Central memory CD4-positive, alpha-beta T cell (primary cell): ENCODE measurements around the gene GABRE.

Experiments
- DNase-seq: peaks from one replicate; pipeline ENCODE4 v3.0.0; 2022
- total RNA-seq, 3 experiments: gene quantifications; one replicate each; lab custom pipeline; 2026; lab: John Stamatoyannopoulos, UW

The GABRE gene
- total RNA-seq: 0 reads per million in 3 experiments

DNA sequence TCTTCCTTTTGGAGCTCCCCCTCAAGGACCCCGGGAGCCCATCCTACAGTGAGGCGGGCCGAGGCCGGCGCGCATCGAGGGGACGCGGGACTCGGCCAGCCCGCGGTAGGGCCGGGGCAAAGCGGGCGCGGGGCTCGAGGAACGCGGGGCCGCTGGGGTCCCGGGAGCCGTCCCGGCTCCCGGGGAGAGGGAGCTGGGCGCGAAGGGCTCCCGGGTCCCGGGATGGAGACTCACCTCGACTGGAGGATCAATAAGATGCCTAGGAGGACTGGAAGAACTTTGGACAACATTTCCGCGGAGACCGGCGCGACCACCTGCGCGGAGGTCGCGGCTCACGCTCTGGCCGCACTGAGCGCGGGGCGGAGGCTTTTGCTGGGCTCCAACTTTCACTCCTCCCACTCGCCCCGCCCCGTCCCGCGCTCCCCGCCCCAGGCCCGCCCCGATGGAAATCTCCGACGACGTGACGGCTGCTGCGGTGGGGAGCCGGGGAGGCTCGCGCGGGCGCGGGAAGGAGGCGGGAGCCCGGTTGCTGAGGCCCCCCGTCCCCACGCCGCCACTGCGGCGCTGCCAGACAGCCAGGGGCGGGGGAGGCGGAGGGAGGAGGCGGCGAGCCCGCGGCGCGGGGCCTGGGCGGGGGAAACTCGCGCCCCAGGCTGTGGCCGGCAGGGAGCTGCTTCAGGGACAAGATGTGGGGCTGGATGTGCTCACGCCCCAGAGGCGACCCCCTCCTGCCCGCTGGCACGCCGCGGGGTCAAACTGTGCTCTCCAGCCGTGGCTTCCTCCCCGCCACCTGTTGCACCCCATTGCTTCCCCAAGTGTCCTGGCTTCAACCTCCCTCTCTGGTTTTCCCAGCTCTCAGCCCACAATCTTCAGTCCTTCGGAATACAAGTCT, at the start of gene GABRE:
TSS of gene GABRE (minus strand) at position 341 of the 892 bp plus-strand sequence. CDS start at position 290, 51 bp downstream.
- no peak for DNase-seq

DNA sequence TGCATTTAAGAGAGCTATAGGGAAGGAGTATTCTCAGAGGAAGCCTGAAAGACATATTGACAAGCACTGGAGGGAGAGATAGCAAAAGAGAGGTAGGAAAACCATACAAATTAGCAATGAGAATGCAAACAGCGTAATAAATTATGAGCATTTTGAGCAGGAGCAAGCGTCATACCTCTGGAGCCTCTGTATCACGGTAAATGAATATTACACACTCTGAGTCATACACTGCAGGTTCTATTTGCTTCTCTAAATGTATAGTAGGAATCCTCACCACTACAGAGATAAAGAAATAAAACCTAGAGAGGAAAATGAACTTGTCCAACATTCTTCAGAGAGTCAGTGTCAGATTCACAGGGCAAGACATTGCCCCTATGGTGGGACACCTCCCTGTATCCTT, 46.4 kb upstream of the GABRE start:
- DNase-seq: no peak

DNA sequence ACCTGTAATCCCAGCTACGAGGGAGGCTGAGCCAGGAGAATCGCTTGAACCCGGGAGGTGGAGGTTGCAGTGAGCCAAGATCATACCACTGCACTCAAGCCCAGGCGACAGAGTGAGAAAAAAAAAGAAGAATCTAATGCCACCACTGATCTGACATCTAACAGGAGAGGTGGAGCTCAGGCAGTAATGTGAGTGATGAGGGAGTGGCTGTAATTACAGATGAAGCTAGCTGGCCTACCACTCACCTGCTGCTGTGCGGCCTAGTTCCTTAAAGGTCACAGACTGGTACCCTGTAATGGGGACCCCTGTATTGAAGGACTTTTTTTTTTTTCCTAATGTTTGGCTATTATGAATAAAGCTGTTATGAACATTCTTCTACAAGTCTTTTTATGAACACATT, 25.3 kb upstream of the GABRE start:
- no peak for DNase-seq

GRCh38 chrX:151997539-151997938, 23.1 kb upstream of the GABRE start:
- DNase-seq: no peak

- no peak for DNase-seq
These were observed 21.9 kb upstream of the GABRE start for GRCh38 chrX:151996347-151996746.

GRCh38 chrX:151994476-151994875, 20.0 kb upstream of the GABRE start:
- no peak for DNase-seq

DNA sequence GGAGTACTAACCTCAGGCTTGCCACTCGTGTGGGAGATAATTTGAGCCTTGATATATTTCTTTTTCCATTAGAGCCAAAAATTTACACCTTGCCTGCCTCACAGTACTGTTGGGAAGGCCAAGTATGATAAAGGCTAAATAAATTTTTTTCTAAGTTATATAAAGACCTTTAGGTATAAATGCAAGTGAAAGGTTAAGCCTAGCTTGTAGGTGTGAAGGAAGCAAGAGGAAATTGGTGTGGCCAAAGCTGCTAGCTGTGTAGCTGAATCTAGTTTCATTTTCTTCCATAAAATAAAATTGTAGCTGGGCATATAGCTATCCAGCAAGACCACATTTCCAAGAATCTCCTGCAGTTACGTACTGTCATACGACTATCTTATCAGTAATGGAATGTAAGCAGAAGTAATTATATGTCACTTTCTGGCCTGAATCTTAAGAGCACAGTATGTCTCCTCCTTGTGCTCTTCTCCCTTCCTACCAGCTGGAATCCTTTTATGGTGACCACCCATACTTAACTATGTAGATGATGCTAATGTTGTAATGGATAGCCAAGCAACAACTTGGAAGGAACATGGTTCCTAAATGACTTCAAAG, 14.3 kb upstream of the GABRE start:
- no peak for DNase-seq

DNA sequence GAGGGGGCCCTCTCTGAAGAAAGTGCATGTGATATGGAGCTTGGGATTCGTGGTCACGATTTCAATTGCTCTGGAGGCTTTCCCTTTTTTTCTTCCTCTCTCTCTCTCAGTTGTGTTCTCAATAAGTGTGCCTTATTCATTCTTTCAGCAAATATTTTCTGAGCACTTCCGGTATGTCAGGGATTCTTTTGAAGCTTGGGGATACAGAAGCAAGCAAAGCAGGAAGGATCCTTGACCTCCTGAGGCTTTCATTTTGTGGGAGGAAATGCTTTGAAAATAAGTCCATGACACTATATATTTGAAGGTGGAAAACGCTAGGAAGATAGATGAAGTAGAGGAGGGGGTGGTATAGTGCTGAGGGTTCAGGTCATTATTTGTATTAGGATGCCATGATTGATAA, 12.6 kb upstream of the GABRE start:
- no peak for DNase-seq

DNA sequence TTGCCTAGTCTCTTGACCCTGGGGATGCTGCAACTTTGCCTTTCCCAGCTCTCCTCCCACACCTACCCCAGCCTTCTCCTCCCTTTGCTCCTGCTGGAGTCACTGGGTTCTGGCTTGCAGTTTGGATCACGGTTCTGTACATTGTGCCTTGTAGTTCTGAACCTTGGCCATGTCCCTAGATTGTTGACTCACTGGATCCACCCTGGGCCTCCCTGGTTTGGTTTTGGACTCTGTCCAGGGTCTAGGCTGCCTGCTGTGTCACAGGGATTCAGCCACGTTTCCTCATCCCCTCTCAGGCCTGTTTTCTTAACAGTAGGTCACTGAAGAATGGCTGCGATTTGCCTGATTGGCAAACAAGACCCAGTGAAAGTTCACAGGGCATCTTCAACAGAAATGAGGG, 11.5 kb upstream of the GABRE start:
- no peak for DNase-seq

- DNase-seq: no peak
These were observed 11.1 kb upstream of the GABRE start for GRCh38 chrX:151985531-151985930.

DNA sequence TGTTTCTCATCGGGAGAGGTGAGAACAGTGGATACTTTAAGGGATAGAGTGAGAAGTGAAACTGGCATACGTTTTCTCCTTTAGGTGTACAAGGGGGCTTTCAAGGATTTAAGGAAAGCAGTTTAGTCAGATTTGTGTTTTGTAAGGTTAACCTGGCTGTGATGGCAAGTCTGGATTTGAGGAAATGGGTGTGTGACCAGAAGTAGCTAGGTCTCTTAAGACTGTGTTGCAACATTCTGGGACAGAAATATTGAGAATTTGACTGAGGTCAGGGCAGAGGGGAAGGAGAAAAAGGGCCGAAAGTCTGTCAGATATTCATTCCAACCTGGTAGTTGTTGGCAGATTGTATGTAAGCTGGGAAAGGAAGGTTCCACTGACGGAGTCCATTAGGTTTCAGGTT, 10.4 kb upstream of the GABRE start:
- DNase-seq: no peak

DNA sequence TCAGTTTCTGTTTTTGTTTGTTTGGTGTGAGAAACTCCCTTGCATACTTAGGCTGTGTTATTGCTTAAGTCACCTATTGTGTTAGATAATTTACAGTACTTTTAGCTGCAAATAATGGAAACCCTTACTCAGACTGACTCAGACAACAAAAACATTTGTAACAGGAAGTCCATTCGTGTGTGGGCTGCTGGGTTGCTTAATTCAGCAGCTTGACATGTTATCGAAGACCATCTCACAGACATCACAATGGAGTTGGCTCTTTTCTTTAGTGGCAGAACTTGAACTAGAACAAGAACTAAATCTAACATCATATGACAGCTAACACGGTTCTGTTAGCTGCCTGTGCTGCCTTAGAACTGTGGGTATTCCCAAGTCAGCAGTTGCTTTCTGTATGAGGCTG, 9.9 kb upstream of the GABRE start:
- no peak for DNase-seq

GRCh38 chrX:151983186-151983585, 8.7 kb upstream of the GABRE start:
- no peak for DNase-seq

DNA sequence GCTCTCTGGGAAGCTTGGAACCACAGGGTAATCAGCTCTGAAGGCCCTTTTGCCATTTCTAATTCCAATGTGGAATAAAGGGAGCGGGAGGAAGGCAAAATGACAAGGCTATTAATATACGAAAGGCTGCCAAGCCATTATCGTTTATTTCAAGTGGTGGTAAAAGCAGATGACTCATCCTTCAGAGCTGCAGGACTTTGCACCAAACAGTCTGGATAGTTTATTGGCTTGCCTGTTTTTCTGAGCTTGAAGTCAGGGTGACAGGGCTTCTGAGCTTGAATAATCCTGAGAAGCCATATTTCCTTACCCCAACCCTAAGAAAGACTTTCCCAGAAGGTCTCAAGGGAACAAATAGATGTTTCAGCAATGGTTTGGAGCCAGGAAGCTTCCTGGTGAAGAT, 7.7 kb upstream of the GABRE start:
- no peak for DNase-seq

DNA sequence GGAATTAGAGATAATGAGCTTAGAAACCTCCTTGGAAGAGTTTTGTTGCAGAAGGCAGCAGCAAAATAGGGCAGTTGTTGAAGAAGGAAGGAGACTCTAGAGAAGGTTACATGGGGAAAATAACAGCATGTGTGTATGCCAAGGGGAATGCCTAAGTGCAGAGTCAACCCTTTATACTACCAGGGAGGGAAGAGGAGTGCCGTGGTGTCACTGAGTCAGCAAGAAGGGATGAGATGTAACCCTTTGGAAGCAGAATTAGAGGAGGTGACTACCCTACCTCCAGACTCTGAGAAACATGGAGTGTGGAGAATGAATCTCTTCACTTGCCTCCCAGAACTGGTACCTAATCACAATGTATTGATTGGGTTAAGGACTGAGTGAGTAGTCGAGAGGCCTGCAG, 6.7 kb upstream of the GABRE start:
- no peak for DNase-seq

- no peak for DNase-seq
These were observed 3.4 kb upstream of the GABRE start for GRCh38 chrX:151977923-151978322.

DNA sequence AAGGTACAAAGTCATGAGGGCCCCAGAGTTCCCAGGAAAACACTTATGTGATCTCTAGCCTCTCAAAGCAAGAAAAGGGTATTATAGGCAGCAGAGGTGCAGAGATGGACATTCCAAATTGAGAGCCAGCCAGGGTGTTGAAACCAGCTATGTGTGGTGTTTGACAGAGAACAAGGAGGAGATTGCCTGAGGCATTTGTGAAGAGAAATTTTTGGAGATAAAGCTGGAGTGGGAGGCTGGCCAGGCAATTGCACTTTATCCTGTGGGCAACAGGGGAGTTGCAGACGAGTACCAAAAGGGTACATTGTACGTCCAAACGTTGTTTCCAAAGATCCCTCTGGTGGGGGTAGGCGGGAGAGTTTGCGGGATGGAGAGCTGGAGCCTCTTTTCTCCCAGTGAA, 2.5 kb upstream of the GABRE start:
- no peak for DNase-seq

DNA sequence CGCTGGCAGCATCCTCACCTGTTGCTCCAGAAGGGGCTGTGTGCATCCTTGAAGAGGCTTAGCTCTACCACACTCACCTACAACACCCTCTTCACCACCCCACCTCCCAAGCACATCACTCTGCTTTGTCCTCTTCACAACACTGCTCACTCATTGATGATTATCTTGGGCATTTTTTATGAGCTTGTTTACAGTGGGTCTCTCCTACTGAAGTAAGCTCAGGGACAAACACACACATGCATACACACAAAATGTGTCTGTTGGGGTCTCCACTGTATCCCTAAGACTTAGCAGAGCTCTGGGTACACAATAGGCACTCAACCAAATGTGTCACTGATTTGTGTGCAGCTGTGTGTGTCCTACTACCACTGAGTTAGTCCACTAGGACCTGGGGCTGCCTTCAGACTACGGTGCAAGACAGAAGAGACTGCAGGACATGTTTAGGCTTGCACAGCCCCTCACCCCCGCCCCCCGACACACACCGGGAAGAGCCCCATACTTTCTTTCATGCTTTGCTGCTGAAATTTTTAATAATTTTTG, 1.3 kb upstream of the GABRE start:
- DNase-seq: no peak

GRCh38 chrX:151975228-151975593, 735 bp upstream of the GABRE start:
- DNase-seq: no peak

DNA sequence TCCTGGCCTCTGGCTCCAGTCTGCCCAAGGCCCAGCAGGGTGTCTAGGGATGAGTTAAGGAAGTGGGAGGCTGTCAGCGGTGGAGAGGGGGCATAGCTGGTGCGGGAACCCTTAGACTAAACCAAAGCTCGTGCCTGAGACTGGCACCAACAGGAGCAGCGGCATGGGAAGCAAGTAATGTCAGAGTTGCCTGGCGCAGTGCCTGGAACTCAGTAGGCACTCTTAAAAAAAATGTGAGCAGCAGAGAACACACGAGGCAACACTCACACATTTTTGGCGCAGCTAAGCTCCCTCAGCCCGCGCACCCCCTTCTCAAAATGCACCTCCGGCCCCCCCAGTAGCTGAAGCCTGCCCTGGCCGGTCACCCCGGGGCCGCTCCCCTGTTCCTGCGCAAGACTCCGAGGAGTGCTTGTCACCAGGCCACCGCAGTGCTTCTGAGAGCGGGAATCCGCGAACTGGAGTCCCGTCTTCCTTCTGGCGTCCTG, 583 bp downstream of the GABRE start:
- DNase-seq: no peak

DNA sequence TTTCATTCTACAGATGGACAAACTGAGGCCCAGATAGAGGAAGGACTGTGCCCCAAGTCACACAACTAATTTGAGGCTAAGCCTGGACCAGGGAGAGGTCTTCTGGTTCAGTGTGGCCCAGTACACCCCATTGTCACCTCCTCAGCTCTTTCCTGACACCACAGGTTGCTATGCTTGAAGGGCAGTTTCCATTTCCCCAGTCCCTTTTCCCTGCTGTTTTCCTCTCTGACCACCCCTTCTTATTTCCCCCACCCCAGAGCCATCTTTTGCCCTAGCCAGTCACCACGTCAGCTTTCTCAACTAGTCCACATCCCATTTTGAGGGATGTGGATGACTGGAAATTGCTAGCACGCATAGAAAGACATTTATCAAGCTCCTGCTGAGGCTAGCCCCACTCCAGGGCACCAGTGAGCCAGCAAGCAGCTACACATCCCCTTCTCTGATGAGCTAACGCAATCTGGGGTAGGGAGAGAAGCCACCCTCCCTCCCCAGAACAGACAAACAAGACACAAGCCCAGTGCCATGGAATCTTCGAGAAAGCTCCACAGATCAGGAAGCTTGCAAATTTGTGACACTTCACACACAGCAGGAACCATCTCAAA, 1.3 kb downstream of the GABRE start:
- no peak for DNase-seq

- no peak for DNase-seq
These were observed 3.8 kb downstream of the GABRE start for GRCh38 chrX:151970661-151971060.

DNA sequence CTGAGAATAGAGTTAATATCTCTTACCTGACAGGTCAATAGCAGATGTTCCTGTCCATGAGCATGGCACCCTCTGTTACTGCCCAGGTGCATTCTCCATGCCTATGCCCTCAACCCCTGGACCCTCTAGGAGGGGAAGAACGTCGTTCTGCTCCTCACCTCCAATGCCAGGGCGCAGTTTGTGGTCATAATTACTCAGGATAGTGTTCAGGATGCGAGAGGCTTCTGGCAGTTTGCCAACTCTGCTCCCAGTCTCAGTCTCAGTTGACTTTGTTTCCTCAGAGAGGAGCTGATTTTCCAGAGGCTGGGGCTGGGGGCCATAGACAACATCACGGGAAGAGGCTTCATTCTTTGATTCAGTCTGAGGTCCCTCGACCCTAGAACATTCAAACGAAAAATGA, 4.4 kb downstream of the GABRE start:
- no peak for DNase-seq

GRCh38 chrX:151966236-151966635, 8.2 kb downstream of the GABRE start:
- DNase-seq: no peak
